Measurements from ENCODE around the gene NOVA1.

NOVA1 gene

GRCh38 chr14:26598081-26598671 lies 343 bp upstream of the NOVA1 start:
- Mint-ChIP-seq H3K36me3 (no peaks in the 10 kb centered on the region), H3K4me3 (no peak overlapping the region), H3K27ac (no peak overlapping the region), H3K9me3 (peaks cover 3% of the 10 kb centered on the region), H3K27me3 (peaks cover 25% of the 10 kb centered on the region), H3K4me1 (no peaks in the 10 kb centered on the region)
- ATAC-seq, result no peak

- no peaks in the 10 kb centered on the region for H3K36me3 Mint-ChIP-seq
- peaks cover 25% of the 10 kb centered on the region for H3K27me3 Mint-ChIP-seq
- H3K4me1 Mint-ChIP-seq, result no peaks in the 10 kb centered on the region
- H3K27ac Mint-ChIP-seq, result no peak overlapping the region
- ATAC-seq, result no peak
- peaks cover 3% of the 10 kb centered on the region for H3K9me3 Mint-ChIP-seq
- no peak overlapping the region for H3K4me3 Mint-ChIP-seq
Observed at GRCh38 chr14:26597071-26597588, 703 bp downstream of the NOVA1 start.

- no peak overlapping the region for H3K27ac Mint-ChIP-seq
- H3K36me3 Mint-ChIP-seq, result no peaks in the 10 kb centered on the region
- no peak overlapping the region for H3K4me3 Mint-ChIP-seq
- peaks cover 3% of the 10 kb centered on the region for H3K9me3 Mint-ChIP-seq
- peaks cover 25% of the 10 kb centered on the region for H3K27me3 Mint-ChIP-seq
- no peaks in the 10 kb centered on the region for H3K4me1 Mint-ChIP-seq
- ATAC-seq, result no peak
Observed at GRCh38 chr14:26596543-26597061, 1.2 kb downstream of the NOVA1 start.

GRCh38 chr14:26595926-26596542 lies 1.8 kb downstream of the NOVA1 start:
- peaks cover 3% of the 10 kb centered on the region for H3K9me3 Mint-ChIP-seq
- no peak overlapping the region for H3K4me3 Mint-ChIP-seq
- ATAC-seq, result no peak
- no peak overlapping the region for H3K27ac Mint-ChIP-seq
- no peaks in the 10 kb centered on the region for H3K4me1 Mint-ChIP-seq
- no peaks in the 10 kb centered on the region for H3K36me3 Mint-ChIP-seq
- H3K27me3 Mint-ChIP-seq, result peaks cover 25% of the 10 kb centered on the region

GRCh38 chr14:26594756-26595545 lies 2.9 kb downstream of the NOVA1 start:
- no peak for ATAC-seq
- no peaks in the 10 kb centered on the region for H3K36me3 Mint-ChIP-seq
- H3K4me3 Mint-ChIP-seq, result no peak overlapping the region
- peaks cover 3% of the 10 kb centered on the region for H3K9me3 Mint-ChIP-seq
- H3K27me3 Mint-ChIP-seq, result peaks cover 25% of the 10 kb centered on the region
- H3K4me1 Mint-ChIP-seq, result no peaks in the 10 kb centered on the region
- no peak overlapping the region for H3K27ac Mint-ChIP-seq

- no peak for ATAC-seq
- Mint-ChIP-seq H3K27ac (no peak overlapping the region), H3K27me3 (peaks cover 20% of the 10 kb centered on the region), H3K9me3 (peaks cover 3% of the 10 kb centered on the region), H3K4me3 (no peak overlapping the region), H3K36me3 (no peaks in the 10 kb centered on the region), H3K4me1 (no peaks in the 10 kb centered on the region)
Observed at GRCh38 chr14:26594148-26594547, 3.7 kb downstream of the NOVA1 start.

- Mint-ChIP-seq H3K27me3 (peaks cover 12% of the 10 kb centered on the region), H3K36me3 (no peaks in the 10 kb centered on the region), H3K4me1 (no peaks in the 10 kb centered on the region), H3K9me3 (peaks cover 3% of the 10 kb centered on the region), H3K4me3 (no peak overlapping the region), H3K27ac (no peak overlapping the region)
- no peak for ATAC-seq
Observed at GRCh38 chr14:26593357-26593756, 4.5 kb downstream of the NOVA1 start.

- Mint-ChIP-seq H3K27me3 (no peaks in the 10 kb centered on the region), H3K4me3 (no peak overlapping the region), H3K4me1 (no peaks in the 10 kb centered on the region), H3K27ac (no peak overlapping the region), H3K36me3 (no peaks in the 10 kb centered on the region), H3K9me3 (no peaks in the 10 kb centered on the region)
- ATAC-seq, result no peak
Observed at GRCh38 chr14:26589925-26590324, 7.9 kb downstream of the NOVA1 start.

GRCh38 chr14:26577711-26578110 lies 20.1 kb downstream of the NOVA1 start:
- H3K27ac Mint-ChIP-seq, result no peak overlapping the region
- no peaks in the 10 kb centered on the region for H3K27me3 Mint-ChIP-seq
- H3K4me3 Mint-ChIP-seq, result no peak overlapping the region
- no peaks in the 10 kb centered on the region for H3K9me3 Mint-ChIP-seq
- no peak for ATAC-seq
- H3K36me3 Mint-ChIP-seq, result no peaks in the 10 kb centered on the region
- no peaks in the 10 kb centered on the region for H3K4me1 Mint-ChIP-seq

- Mint-ChIP-seq H3K9me3 (peaks cover 9% of the 10 kb centered on the region), H3K27ac (no peak overlapping the region), H3K27me3 (no peaks in the 10 kb centered on the region), H3K36me3 (no peaks in the 10 kb centered on the region), H3K4me1 (no peaks in the 10 kb centered on the region), H3K4me3 (no peak overlapping the region)
- no peak for ATAC-seq
Observed at GRCh38 chr14:26554069-26554772, 43.6 kb downstream of the NOVA1 start.

- Mint-ChIP-seq H3K27me3 (no peaks in the 10 kb centered on the region), H3K4me3 (no peak overlapping the region), H3K9me3 (no peaks in the 10 kb centered on the region), H3K36me3 (no peaks in the 10 kb centered on the region), H3K4me1 (no peaks in the 10 kb centered on the region), H3K27ac (no peak overlapping the region)
- no peak for ATAC-seq
Observed at GRCh38 chr14:26549571-26549970, 48.3 kb downstream of the NOVA1 start.

GRCh38 chr14:26548406-26548805 lies 49.4 kb downstream of the NOVA1 start:
- Mint-ChIP-seq H3K36me3 (no peaks in the 10 kb centered on the region), H3K4me1 (no peaks in the 10 kb centered on the region), H3K27ac (no peak overlapping the region), H3K4me3 (no peak overlapping the region), H3K27me3 (no peaks in the 10 kb centered on the region), H3K9me3 (no peaks in the 10 kb centered on the region)
- no peak for ATAC-seq

GRCh38 chr14:26538176-26538575 lies 59.7 kb downstream of the NOVA1 start:
- no peaks in the 10 kb centered on the region for H3K36me3 Mint-ChIP-seq
- H3K27me3 Mint-ChIP-seq, result no peaks in the 10 kb centered on the region
- H3K27ac Mint-ChIP-seq, result no peak overlapping the region
- H3K4me1 Mint-ChIP-seq, result no peaks in the 10 kb centered on the region
- ATAC-seq, result no peak
- H3K9me3 Mint-ChIP-seq, result peaks cover 6% of the 10 kb centered on the region
- no peak overlapping the region for H3K4me3 Mint-ChIP-seq

GRCh38 chr14:26531894-26532293 lies 65.9 kb downstream of the NOVA1 start:
- peaks cover 5% of the 10 kb centered on the region for H3K9me3 Mint-ChIP-seq

More at GRCh38 chr14:26531894-26532293, 65.9 kb downstream of the NOVA1 start:
- Mint-ChIP-seq H3K27me3 (no peaks in the 10 kb centered on the region), H3K36me3 (no peaks in the 10 kb centered on the region), H3K27ac (no peak overlapping the region), H3K4me1 (no peaks in the 10 kb centered on the region), H3K4me3 (no peak overlapping the region)
- no peak for ATAC-seq
